HepG2 (cell line): ENCODE measurements around the gene P2RX7. TPM values are rescaled to one million over a fixed set of nuclear protein-coding genes. Genes with fewer than 3 reads are reported as not detected.

Experiments used
- AHR ChIP-seq: IDR thresholded peaks from 2 replicates; pipeline ENCODE4 v1.6.1; 2018; ENCODE audit warnings: missing genetic modification reagents, missing compliant biosample characterization
- CREB1 ChIP-seq, 2 experiments: fragments of 450-650 bp in 1 of 2; IDR thresholded peaks; 2 replicates each; pipeline ENCODE4 v1.6.1; 2016 to 2017; ENCODE audit warnings: control low read depth in 1 of 2, mild to moderate bottlenecking in 1 of 2, missing compliant biosample characterization in 1 of 2, missing genetic modification characterization in 1 of 2
- HNF4G ChIP-seq, 2 experiments: sonication (generic) in 1 of 2; formaldehyde crosslinking in 1 of 2; IDR thresholded peaks; 2 replicates each; pipeline versions ENCODE4 v1.4.0 to v1.6.1; 2011 to 2020; ENCODE audit warnings: borderline replicate concordance in 2 of 2, low read depth in 2 of 2, mild to moderate bottlenecking in 2 of 2, low read length in 1 of 2, missing genetic modification reagents in 1 of 2, moderate library complexity in 1 of 2
- IRF2 ChIP-seq: IDR thresholded peaks from 2 replicates; pipeline ENCODE4 v1.6.1; 2018; ENCODE audit warnings: missing genetic modification reagents, missing compliant biosample characterization
- KLF16 ChIP-seq, 2 experiments: sonication (generic) in 1 of 2; formaldehyde crosslinking in 1 of 2; IDR thresholded peaks; 2 replicates each; pipeline versions ENCODE4 v1.6.1 to v1.8.0; 2016 to 2023; ENCODE audit warnings: missing genetic modification reagents in 2 of 2, missing compliant biosample characterization in 1 of 2
- RNF2 ChIP-seq: fragments of 450-650 bp; conservative IDR thresholded peaks from 2 replicates; pipeline ENCODE4 v1.6.1; 2016; ENCODE audit warnings: low read depth
- SALL1 ChIP-seq: sonication (generic); formaldehyde crosslinking; IDR thresholded peaks from 2 replicates; pipeline ENCODE4 v1.8.0; 2022; ENCODE audit warnings: mild to moderate bottlenecking, missing genetic modification reagents
- TCF12 ChIP-seq, 2 experiments: fragments of 450-650 bp in 1 of 2; sonication (generic) in 1 of 2; formaldehyde crosslinking in 1 of 2; IDR thresholded peaks; 2 replicates each; pipeline versions ENCODE4 v1.6.1 to v1.8.0; 2017 to 2022; ENCODE audit warnings: antibody characterized with exemption in 1 of 2, mild to moderate bottlenecking in 1 of 2, missing genetic modification reagents in 1 of 2, moderate library complexity in 1 of 2
- YY1 ChIP-seq: IDR thresholded peaks from 2 replicates; pipeline ENCODE4 v1.6.1; 2011; ENCODE audit warnings: low read length, low read depth, moderate library complexity, mild to moderate bottlenecking; ENCODE audit not compliant: insufficient read depth, insufficient replicate concordance
- ZMYM2 ChIP-seq: sonication (generic); formaldehyde crosslinking; IDR thresholded peaks from 2 replicates; pipeline ENCODE4 v1.8.0; 2022; ENCODE audit warnings: mild to moderate bottlenecking, missing genetic modification reagents
- ZNF17 ChIP-seq: sonication (generic); formaldehyde crosslinking; IDR thresholded peaks from 2 replicates; pipeline ENCODE4 v1.5.0; 2020; ENCODE audit warnings: mild to moderate bottlenecking, missing genetic modification reagents
- ZNF235 ChIP-seq: sonication (generic); formaldehyde crosslinking; IDR thresholded peaks from 2 replicates; pipeline ENCODE4 v1.8.1; 2023; ENCODE audit warnings: mild to moderate bottlenecking, missing genetic modification reagents, borderline replicate concordance
- ZNF549 ChIP-seq: sonication (generic); formaldehyde crosslinking; IDR thresholded peaks from 2 replicates; pipeline ENCODE4 v1.5.0; 2020; ENCODE audit warnings: missing genetic modification reagents
- ZNF577 ChIP-seq: sonication (generic); formaldehyde crosslinking; IDR thresholded peaks from 2 replicates; pipeline ENCODE4 v1.4.0; 2020; ENCODE audit warnings: mild to moderate bottlenecking, low read depth, missing genetic modification reagents, borderline replicate concordance
- ZNF678 ChIP-seq: sonication (generic); formaldehyde crosslinking; IDR thresholded peaks from 2 replicates; pipeline ENCODE4 v1.4.0; 2020; ENCODE audit warnings: mild to moderate bottlenecking, missing genetic modification reagents
- ZZZ3 ChIP-seq: sonication (generic); formaldehyde crosslinking; IDR thresholded peaks from 2 replicates; pipeline ENCODE4 v1.4.0; 2020; ENCODE audit warnings: missing genetic modification reagents, mild to moderate bottlenecking, borderline replicate concordance
- polyA plus RNA-seq, 8 experiments: library from polyadenylated mRNA; depleted of rRNA in 3 of 8; stranded (reverse) in 7 of 8; unstranded in 1 of 8; fragments of >200 nt; fragmentation: Illumina TruSeq in 4 of 8; extraction: Trizol in 4 of 8; gene quantifications; 2 replicates each; pipeline versions ENCODE4 v1.2.1 to v1.2.3, GENCODE V29; 2011 to 2016; ENCODE audit warnings: low read depth in 4 of 8, missing spikeins in 1 of 8, mixed read lengths in 1 of 8; ENCODE audit not compliant: insufficient read depth in 1 of 8
- total RNA-seq, 5 experiments: library from RNA; depleted of rRNA; stranded (reverse); fragments of >200 nt; fragmentation: Illumina TruSeq; extraction: Trizol; gene quantifications; 2 replicates each; pipeline ENCODE4 v1.2.3, GENCODE V29; 2016; ENCODE audit warnings: low read depth in 1 of 5
- TF ChIP-seq, protein P1 (sequence below): IDR thresholded peaks from 2 replicates; pipeline ENCODE4 v1.6.1; 2016; ENCODE audit warnings: control low read depth
- TF ChIP-seq, protein P2 (sequence below): sonication (generic); formaldehyde crosslinking; IDR thresholded peaks from 2 replicates; pipeline ENCODE4 v1.4.0; 2020; ENCODE audit warnings: mild to moderate bottlenecking, missing genetic modification reagents
- TF ChIP-seq, protein P3 (sequence below): sonication (generic); formaldehyde crosslinking; IDR thresholded peaks from 2 replicates; pipeline ENCODE4 v1.5.1; 2020; ENCODE audit warnings: mild to moderate bottlenecking, missing genetic modification reagents
- TF ChIP-seq, protein P4 (sequence below): IDR thresholded peaks from 2 replicates; pipeline ENCODE4 v1.6.1; 2016; ENCODE audit warnings: mild to moderate bottlenecking

Gene P2RX7
- total and polyA plus RNA-seq, 2 of the 13 experiments (the other 11 are each of a cell fraction or from before 2014, with no cell fraction given), result 0.13 to 0.73 TPM

DNA sequence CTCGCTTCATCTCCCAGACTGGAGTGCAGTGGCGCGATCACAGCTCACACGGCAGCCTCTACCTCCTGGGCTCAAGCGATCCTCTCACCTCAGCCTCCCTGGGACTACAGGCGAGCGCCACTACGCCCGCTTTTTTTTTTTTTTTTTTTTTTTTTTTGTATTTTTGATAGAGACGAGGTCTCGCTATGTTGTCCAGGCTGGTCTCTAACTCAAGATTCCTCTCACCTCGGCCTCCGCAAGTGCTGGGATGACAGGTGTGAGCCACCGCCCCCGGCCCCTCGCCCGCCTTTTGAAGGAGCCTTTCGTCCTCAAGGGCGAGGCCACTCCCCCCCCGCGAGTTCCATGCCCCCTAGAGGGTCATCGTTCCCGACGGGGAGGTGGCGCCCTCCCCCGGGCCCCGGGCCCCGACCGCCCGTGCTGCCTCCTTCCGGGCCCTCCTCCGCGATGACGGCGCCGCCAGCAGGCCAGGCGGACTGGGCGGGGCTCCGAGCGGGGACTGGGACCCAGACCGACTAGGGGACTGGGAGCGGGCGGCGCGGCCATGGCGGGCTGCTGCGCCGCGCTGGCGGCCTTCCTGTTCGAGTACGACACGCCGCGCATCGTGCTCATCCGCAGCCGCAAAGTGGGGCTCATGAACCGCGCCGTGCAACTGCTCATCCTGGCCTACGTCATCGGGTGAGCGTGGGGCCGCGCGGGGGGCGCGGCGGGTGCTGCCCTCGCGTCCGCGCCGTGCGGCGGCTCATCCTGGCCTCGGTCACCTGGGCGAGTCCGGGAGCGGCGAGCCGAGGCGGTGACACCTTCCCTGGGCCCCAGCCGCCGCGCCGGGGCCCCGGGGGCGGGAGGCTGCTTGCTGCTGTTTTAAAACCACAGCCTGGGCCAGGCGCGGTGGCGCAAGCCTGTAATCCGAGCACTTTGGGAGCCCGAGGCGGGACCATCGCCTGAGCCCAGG, 77.2 kb downstream of the P2RX7 start, which contains the start of gene P2RX4 (continued):
- TF ChIP-seq HNF4G (IDR thresholded peaks at IDR 0.05; ENCODE audit: borderline replicate concordance, low read depth, low read length), result no peak
- peak; percentile 59; the same call in 1 of the 2 replicates for TF ChIP-seq HNF4G (CRISPR knock-in tag; IDR thresholded peaks at IDR 0.05; ENCODE audit: borderline replicate concordance, low read depth)
- TF ChIP-seq CREB1 (IDR thresholded peaks at IDR 0.05), result peak; percentile 80
- TF ChIP-seq CREB1 (CRISPR knock-in tag; IDR thresholded peaks at IDR 0.05), result no peak
- TF ChIP-seq, protein P1, sequence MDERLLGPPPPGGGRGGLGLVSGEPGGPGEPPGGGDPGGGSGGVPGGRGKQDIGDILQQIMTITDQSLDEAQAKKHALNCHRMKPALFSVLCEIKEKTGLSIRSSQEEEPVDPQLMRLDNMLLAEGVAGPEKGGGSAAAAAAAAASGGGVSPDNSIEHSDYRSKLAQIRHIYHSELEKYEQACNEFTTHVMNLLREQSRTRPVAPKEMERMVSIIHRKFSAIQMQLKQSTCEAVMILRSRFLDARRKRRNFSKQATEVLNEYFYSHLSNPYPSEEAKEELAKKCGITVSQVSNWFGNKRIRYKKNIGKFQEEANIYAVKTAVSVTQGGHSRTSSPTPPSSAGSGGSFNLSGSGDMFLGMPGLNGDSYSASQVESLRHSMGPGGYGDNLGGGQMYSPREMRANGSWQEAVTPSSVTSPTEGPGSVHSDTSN (CRISPR knock-in tag), result no peak
- TF ChIP-seq IRF2 (CRISPR knock-in tag), result no peak; the same call in 1 of the 2 replicates
- TF ChIP-seq ZNF235 (CRISPR knock-in tag), result no peak; the same call in 1 of the 2 replicates
- TF ChIP-seq, protein P2, sequence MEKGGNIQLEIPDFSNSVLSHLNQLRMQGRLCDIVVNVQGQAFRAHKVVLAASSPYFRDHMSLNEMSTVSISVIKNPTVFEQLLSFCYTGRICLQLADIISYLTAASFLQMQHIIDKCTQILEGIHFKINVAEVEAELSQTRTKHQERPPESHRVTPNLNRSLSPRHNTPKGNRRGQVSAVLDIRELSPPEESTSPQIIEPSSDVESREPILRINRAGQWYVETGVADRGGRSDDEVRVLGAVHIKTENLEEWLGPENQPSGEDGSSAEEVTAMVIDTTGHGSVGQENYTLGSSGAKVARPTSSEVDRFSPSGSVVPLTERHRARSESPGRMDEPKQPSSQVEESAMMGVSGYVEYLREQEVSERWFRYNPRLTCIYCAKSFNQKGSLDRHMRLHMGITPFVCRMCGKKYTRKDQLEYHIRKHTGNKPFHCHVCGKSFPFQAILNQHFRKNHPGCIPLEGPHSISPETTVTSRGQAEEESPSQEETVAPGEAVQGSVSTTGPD (CRISPR knock-in tag), result no peak
- TF ChIP-seq, protein P3, sequence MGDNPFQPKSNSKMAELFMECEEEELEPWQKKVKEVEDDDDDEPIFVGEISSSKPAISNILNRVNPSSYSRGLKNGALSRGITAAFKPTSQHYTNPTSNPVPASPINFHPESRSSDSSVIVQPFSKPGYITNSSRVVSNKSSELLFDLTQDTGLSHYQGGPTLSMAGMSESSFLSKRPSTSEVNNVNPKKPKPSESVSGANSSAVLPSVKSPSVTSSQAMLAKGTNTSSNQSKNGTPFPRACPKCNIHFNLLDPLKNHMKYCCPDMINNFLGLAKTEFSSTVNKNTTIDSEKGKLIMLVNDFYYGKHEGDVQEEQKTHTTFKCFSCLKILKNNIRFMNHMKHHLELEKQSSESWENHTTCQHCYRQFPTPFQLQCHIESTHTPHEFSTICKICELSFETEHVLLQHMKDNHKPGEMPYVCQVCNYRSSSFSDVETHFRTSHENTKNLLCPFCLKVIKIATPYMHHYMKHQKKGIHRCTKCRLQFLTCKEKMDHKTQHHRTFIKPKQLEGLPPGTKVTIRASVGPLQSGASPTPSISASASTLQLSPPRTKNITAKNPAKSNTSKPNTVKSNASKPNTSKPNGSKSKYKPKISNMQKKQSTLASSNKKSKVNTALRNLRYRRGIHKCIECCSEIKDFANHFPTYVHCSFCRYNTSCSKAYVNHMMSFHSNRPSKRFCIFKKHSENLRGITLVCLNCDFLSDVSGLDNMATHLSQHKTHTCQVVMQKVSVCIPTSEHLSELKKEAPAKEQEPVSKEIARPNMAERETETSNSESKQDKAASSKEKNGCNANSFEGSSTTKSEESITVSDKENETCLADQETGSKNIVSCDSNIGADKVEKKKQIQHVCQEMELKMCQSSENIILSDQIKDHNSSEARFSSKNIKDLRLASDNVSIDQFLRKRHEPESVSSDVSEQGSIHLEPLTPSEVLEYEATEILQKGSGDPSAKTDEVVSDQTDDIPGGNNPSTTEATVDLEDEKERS (CRISPR knock-in tag), result no peak
- no peak for TF ChIP-seq ZNF549 (CRISPR knock-in tag)
- TF ChIP-seq AHR, result peak; percentile 63; the same call in 1 of the 2 replicates
- TF ChIP-seq ZNF17, result no peak
- TF ChIP-seq SALL1 (CRISPR knock-in tag), result peak; percentile 83
- no peak for TF ChIP-seq TCF12 (IDR thresholded peaks at IDR 0.05)
- TF ChIP-seq TCF12 (CRISPR knock-in tag; IDR thresholded peaks at IDR 0.05), result peak; percentile 40; the same call in 1 of the 2 replicates
- TF ChIP-seq, protein P4, sequence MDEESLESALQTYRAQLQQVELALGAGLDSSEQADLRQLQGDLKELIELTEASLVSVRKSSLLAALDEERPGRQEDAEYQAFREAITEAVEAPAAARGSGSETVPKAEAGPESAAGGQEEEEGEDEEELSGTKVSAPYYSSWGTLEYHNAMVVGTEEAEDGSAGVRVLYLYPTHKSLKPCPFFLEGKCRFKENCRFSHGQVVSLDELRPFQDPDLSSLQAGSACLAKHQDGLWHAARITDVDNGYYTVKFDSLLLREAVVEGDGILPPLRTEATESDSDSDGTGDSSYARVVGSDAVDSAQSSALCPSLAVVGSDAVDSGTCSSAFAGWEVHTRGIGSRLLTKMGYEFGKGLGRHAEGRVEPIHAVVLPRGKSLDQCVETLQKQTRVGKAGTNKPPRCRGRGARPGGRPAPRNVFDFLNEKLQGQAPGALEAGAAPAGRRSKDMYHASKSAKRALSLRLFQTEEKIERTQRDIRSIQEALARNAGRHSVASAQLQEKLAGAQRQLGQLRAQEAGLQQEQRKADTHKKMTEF (CRISPR knock-in tag), result peak; percentile 82; the same call in 1 of the 2 replicates
- peak; percentile 87 for TF ChIP-seq YY1
- TF ChIP-seq ZMYM2 (CRISPR knock-in tag), result peak; percentile 48; the same call in 1 of the 2 replicates
- TF ChIP-seq KLF16 (CRISPR knock-in tag; IDR thresholded peaks at IDR 0.05), result peak in 1 of 2 experiments; percentile 56; a peak in 1 of 4 replicates
- TF ChIP-seq ZZZ3 (CRISPR knock-in tag), result no peak
- no peak for TF ChIP-seq ZNF678 (CRISPR knock-in tag)
- TF ChIP-seq RNF2, result peak; percentile 80; the same call in 1 of the 2 replicates
- TF ChIP-seq ZNF577, result no peak
